GM18907 (cell line): Measurements from ENCODE around the gene SNX32.
A peak's percentile ranks its signal among the peaks of the same experiment; 100 is the strongest.

Experiments
- ATAC-seq: cut with Tn5 transposase; IDR thresholded peaks from one replicate; pipeline ENCODE4 v1.9.1; 2021; ENCODE audit warnings: mild to moderate bottlenecking, moderate library complexity; ENCODE audit not compliant: unreplicated experiment

Gene SNX32

DNA sequence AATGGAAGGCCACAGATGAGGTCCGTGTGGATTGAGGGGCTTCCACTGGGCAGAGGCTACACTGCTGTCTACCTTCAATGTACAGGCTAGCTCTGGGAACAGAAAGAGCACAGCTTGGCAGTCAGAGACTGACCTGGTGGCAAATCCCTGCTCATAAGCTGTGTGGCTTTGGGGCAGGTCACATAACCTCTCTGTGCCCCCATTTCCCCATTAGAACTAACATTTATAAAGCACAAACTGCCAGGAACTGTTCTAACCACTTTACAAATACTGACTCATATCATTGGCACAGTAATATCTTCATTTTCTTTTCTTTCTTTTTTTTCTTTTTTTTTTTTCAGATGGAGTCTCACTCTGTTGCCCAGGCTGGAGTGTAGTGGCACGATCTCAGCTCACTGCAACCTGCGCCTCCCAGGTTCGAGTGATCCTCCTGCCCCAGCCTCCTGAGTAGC, 63.3 kb downstream of the SNX32 start:
- ATAC-seq, result no peak

DNA sequence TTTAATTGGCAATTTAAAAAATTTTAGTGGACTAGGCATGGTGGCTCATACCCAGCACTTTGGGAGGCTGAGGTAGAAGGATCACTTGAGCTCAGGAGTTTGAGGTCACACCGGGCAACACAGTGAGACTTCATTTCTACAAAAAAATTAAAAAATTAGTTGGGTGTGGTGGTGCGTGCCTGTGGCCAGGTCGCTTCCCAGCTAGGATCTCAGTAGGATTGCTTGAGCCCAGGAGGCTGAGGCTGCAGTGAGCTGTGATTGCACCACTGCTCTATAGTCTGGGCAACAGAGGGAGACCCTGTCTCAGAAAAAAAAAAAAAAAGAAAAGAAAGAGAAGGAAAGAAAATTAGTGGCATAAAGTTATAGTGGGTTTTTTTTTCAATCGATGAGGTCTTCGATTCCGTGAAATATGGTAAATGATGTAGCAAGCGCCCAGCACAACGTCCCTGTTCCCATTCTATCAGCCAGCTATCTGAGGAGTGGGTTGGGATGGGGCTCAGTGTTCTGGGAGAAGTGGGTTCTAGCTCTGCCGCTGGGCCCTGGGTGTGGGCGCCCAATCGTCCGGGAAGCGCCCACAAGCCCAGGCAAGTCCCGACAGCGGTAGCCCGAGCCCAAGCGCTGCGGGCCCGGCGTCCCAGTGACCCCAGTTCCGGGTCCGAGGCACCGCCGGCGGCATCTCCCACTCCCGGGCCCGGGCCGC, 65.0 kb downstream of the SNX32 start:
- no peak for ATAC-seq

DNA sequence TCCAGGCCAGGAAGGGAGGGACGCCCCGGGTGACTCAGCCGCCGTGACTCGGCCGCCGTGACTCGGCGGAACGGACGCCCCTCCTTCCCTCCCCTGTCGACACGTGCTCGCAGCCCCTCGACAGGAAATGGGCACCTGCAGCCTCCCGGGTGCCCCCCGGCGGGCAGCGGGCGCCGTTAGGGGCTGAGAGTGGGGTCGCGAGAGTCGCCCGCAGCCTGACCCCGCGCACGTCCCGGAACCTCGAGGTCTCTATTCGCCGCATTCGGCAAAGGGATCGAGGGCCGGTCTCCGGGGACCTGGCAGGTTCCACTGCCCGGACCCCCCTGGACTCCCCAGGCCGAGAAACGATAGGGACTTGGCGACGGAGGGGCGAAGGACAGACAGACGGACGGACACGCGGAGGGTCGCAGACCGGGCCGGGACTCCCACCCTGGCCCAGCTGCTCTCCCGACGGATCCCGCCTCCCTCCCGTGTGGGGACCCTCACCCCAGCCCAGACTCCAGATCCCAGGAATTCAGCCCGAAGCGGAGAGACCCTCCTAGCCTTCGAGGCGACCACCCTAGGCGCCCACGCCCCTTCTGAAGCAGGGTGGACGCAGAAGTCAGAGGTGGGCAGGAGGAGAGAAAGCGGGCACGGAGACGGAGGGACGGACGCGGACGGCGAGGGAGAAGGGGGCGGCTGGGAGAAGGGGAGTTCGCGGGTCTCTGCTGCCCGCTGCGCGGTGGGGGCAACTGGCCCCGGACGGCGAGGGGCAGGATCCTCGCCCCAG, 65.8 kb downstream of the SNX32 start:
- ATAC-seq, result no peak

DNA sequence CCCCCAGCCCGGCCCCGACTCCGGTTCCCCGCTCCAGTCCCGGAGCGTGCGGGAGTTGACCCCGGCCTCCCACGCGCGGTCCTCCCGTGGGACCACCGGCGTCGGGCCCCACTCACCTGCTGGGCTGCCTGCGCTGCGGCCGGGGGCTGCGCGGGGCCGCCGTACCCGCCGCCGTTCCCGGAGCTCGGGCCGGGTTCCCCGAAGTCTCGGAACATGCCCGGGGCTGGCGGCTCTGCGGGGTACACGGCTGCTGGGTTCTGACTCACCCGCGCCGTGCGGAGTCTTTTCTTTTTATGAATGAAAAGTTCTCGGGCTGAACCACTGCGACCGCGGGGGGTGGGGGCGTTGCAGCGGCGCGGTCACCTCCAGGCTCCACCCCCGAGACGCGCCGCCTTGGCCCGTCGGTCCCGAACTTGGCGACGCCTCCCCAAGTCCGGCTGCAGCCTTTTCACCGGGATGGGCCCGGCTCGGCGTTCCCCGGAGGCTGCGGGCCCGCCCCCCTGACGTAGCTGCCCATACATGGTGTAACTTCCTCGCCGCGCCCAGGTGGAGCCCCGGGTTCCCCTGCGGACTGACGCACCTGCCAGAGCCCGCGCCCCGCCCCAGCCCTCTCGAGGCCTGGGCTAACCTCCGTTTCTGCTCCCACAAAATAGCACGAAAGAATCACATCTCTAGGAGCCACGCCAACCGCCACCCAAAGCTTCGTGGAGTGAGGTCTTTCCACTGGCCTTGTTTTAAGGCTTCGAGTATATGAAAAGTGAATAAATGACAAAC, 66.5 kb downstream of the SNX32 start, which contains the start of gene FOSL1:
TSS of gene FOSL1 (minus strand) at position 264 of the 774 bp plus-strand sequence. CDS start at position 215, 49 bp downstream.
- ATAC-seq, result peak; percentile 74

DNA sequence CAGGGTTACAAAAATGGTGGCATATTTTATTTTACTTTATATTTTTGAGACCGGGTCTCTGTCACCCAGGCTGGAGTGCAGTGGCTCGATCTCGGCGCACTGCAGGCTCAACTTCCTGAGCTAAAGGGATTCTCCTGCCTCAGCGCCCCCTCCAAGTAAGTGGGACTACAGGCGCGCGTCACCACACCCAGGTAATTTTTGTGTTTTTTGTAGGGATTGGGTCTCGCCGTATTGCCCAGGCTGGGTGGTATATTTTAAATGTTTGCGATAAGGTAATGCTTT, 67.1 kb downstream of the SNX32 start:
- ATAC-seq, result no peak

DNA sequence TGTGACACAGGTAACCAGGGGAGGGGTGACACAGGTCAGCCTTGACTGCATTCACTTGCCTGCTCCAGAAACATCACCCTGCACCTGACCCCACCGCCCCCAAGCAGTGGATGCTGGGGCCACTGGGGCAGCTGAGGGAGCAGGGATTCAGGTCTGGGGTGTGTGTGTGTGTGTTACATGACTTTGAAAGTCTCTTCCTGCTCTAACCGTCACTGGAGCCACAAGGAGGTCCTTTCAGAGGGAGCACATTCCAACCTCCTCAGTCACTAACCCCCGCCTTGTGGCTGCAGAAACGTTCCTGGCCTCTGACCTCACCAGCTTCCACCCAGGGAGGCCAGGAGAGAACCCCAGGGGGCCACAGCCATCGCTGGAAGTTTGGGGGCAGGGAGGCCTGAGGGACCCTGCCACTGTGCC, 69.3 kb downstream of the SNX32 start:
- no peak for ATAC-seq
